SK-N-SH treated with all-trans-retinoic acid at 6 μM for 48 hours (cell line): ENCODE measurements around the gene MEOX1.

Source experiments
- ATAC-seq: fragments of 200-7000 bp; cut with Tn5 transposase; 3 replicates; pipeline ENCODE4 v1.9.1; 2020; ENCODE audit warnings: mild to moderate bottlenecking, moderate library complexity
- ARNTL ChIP-seq: fragments of 450-650 bp; formaldehyde crosslinking; IDR thresholded peaks from 2 replicates; pipeline ENCODE4 v1.5.0; 2020; ENCODE audit warnings: low read depth, mild to moderate bottlenecking, moderate library complexity, borderline replicate concordance
- BACH2 ChIP-seq: fragments of 250-450 bp; sonication (Bioruptor Pico); IDR thresholded peaks from 2 replicates; pipeline ENCODE4 v1.9.0; 2021; ENCODE audit warnings: mild to moderate bottlenecking, borderline replicate concordance
- CREB5 ChIP-seq: fragments of 250-450 bp; sonication (Bioruptor Pico); IDR thresholded peaks from 2 replicates; pipeline ENCODE4 v1.5.1; 2020; ENCODE audit warnings: low read depth, mild to moderate bottlenecking, moderate library complexity
- CSDC2 ChIP-seq: fragments of 250-450 bp; sonication (Bioruptor Pico); IDR thresholded peaks from 2 replicates; pipeline ENCODE4 v1.5.0; 2020; ENCODE audit warnings: mild to moderate bottlenecking, moderate library complexity
- CSRNP3 ChIP-seq: fragments of 250-450 bp; sonication (Bioruptor Pico); IDR thresholded peaks from 2 replicates; pipeline ENCODE4 v1.5.1; 2021; ENCODE audit warnings: mild to moderate bottlenecking, moderate library complexity
- ESRRG ChIP-seq: fragments of 250-450 bp; sonication (Bioruptor Pico); IDR thresholded peaks from 2 replicates; pipeline ENCODE4 v1.6.1; 2021; ENCODE audit warnings: mild to moderate bottlenecking
- GLIS3 ChIP-seq: fragments of 250-450 bp; sonication (Bioruptor Pico); IDR thresholded peaks from 2 replicates; pipeline ENCODE4 v1.5.0; 2020; ENCODE audit warnings: mild to moderate bottlenecking, moderate library complexity
- ISL1 ChIP-seq: fragments of 250-450 bp; sonication (Bioruptor Pico); IDR thresholded peaks from 2 replicates; pipeline ENCODE4 v2.1.2; 2022; ENCODE audit warnings: mild to moderate bottlenecking, moderate library complexity
- OSR1 ChIP-seq: fragments of 250-450 bp; sonication (Bioruptor Pico); IDR thresholded peaks from 2 replicates; pipeline ENCODE4 v1.8.0; 2022; ENCODE audit warnings: moderate library complexity, mild to moderate bottlenecking, inconsistent platforms
- PATZ1 ChIP-seq: fragments of 250-450 bp; sonication (Bioruptor Pico); IDR thresholded peaks from 2 replicates; pipeline ENCODE4 v1.8.0; 2020; ENCODE audit warnings: mild to moderate bottlenecking, moderate library complexity, borderline replicate concordance
- PPARA ChIP-seq: fragments of 250-450 bp; sonication (Bioruptor Pico); IDR thresholded peaks from 2 replicates; pipeline ENCODE4 v1.5.0; 2020; ENCODE audit warnings: mild to moderate bottlenecking, borderline replicate concordance
- RARB ChIP-seq: fragments of 250-450 bp; sonication (Bioruptor Pico); IDR thresholded peaks from 2 replicates; pipeline ENCODE4 v1.8.0; 2021; ENCODE audit warnings: mild to moderate bottlenecking, moderate library complexity
- SNAI2 ChIP-seq: fragments of 250-450 bp; sonication (Bioruptor Pico); IDR thresholded peaks from 2 replicates; pipeline ENCODE4 v1.5.0; 2020; ENCODE audit warnings: mild to moderate bottlenecking, moderate library complexity
- TCF4 ChIP-seq: fragments of 250-450 bp; sonication (Bioruptor Pico); IDR thresholded peaks from 2 replicates; pipeline ENCODE4 v1.8.0; 2021; ENCODE audit warnings: mild to moderate bottlenecking, moderate library complexity, borderline replicate concordance
- TOX ChIP-seq: fragments of 250-450 bp; sonication (Bioruptor Pico); IDR thresholded peaks from 2 replicates; pipeline ENCODE4 v1.8.0; 2021; ENCODE audit warnings: mild to moderate bottlenecking, moderate library complexity, borderline replicate concordance
- TSHZ2 ChIP-seq: fragments of 250-450 bp; sonication (Bioruptor Pico); IDR thresholded peaks from 2 replicates; pipeline ENCODE4 v1.5.0; 2020; ENCODE audit warnings: mild to moderate bottlenecking, moderate library complexity
- ZC3H10 ChIP-seq: fragments of 250-450 bp; sonication (Bioruptor Pico); IDR thresholded peaks from 2 replicates; pipeline ENCODE4 v1.5.1; 2021; ENCODE audit warnings: mild to moderate bottlenecking, moderate library complexity
- ZFP3 ChIP-seq: fragments of 250-450 bp; sonication (Bioruptor Pico); IDR thresholded peaks from 2 replicates; pipeline ENCODE4 v1.5.0; 2020; ENCODE audit warnings: mild to moderate bottlenecking, moderate library complexity
- ZFP30 ChIP-seq: fragments of 450-650 bp; formaldehyde crosslinking; IDR thresholded peaks from 2 replicates; pipeline ENCODE4 v1.5.0; 2022; ENCODE audit warnings: mild to moderate bottlenecking, moderate library complexity
- ZNF565 ChIP-seq: fragments of 450-650 bp; formaldehyde crosslinking; conservative IDR thresholded peaks from 2 replicates; pipeline ENCODE4 v1.5.0; 2020; ENCODE audit warnings: low read depth, mild to moderate bottlenecking, moderate library complexity
- ZNF8 ChIP-seq: fragments of 450-650 bp; formaldehyde crosslinking; IDR thresholded peaks from 2 replicates; pipeline ENCODE4 v1.5.0; 2020; ENCODE audit warnings: mild to moderate bottlenecking, moderate library complexity

The MEOX1 gene

GRCh38 chr17:43637563-43638323 is 24.0 kb downstream of the MEOX1 start:
- TF ChIP-seq PATZ1 = no peak
- TF ChIP-seq ZNF8 (CRISPR knock-in tag) = no peak
- TF ChIP-seq SNAI2 (CRISPR knock-in tag) = no peak
- TF ChIP-seq RARB (CRISPR knock-in tag) = no peak
- TF ChIP-seq TCF4 (CRISPR knock-in tag) = no peak
- TF ChIP-seq GLIS3 (CRISPR knock-in tag) = no peak
- no peak for TF ChIP-seq ESRRG (CRISPR knock-in tag)
- no peak for ATAC-seq

GRCh38 chr17:43636426-43636825 is 25.3 kb downstream of the MEOX1 start:
- no peak for ATAC-seq
- no peak for TF ChIP-seq ARNTL (CRISPR knock-in tag)
- no peak for TF ChIP-seq TSHZ2
- TF ChIP-seq CSDC2 (CRISPR knock-in tag) = no peak
- no peak for TF ChIP-seq ZC3H10
- no peak for TF ChIP-seq GLIS3 (CRISPR knock-in tag)
- TF ChIP-seq BACH2 = no peak
- TF ChIP-seq RARB (CRISPR knock-in tag) = no peak
- no peak for TF ChIP-seq CSRNP3 (CRISPR knock-in tag)

- TF ChIP-seq ISL1 (CRISPR knock-in tag) = no peak
- no peak for TF ChIP-seq CREB5 (CRISPR knock-in tag)
- TF ChIP-seq PPARA (CRISPR knock-in tag) = no peak
- TF ChIP-seq ZFP30 = no peak
- TF ChIP-seq ESRRG (CRISPR knock-in tag) = no peak
- no peak for TF ChIP-seq TSHZ2
- no peak for TF ChIP-seq CSRNP3 (CRISPR knock-in tag)
- TF ChIP-seq CSDC2 (CRISPR knock-in tag) = no peak
- TF ChIP-seq RARB (CRISPR knock-in tag) = no peak
- no peak for TF ChIP-seq GLIS3 (CRISPR knock-in tag)
- no peak for TF ChIP-seq ZFP3 (CRISPR knock-in tag)
- no peak for TF ChIP-seq TCF4 (CRISPR knock-in tag)
- no peak for TF ChIP-seq ZNF565 (CRISPR knock-in tag)
- TF ChIP-seq TOX (CRISPR knock-in tag) = no peak
- TF ChIP-seq BACH2 = no peak
- no peak for TF ChIP-seq ZNF8 (CRISPR knock-in tag)
- no peak for TF ChIP-seq ARNTL (CRISPR knock-in tag)
- no peak for TF ChIP-seq OSR1
- TF ChIP-seq, all 23 proteins: peak for 0
- ATAC-seq = no peak
Observed at GRCh38 chr17:43634591-43635125, 27.1 kb downstream of the MEOX1 start.
